ENCODE measurements around the gene MYH7B. TPM values are rescaled to one million over a fixed set of nuclear protein-coding genes. Genes with fewer than 3 reads are reported as not detected.
A peak's percentile ranks its signal among the peaks of the same experiment; 100 is the strongest.

Gene MYH7B
- total and polyA plus RNA-seq, 12 donors, result 22.1 to 962 (median 182) TPM

- no peaks in the 10 kb centered on the region for H3K9me3 ChIP-seq
- H3K4me1 ChIP-seq, result peaks cover 0 to 52% (median 0%) of the 10 kb centered on the region in 9 donors
- no peak for TF ChIP-seq CTCF (IDR thresholded peaks at IDR 0.05)
- intact Hi-C loops (cut with DNase I), result no loop called here
- DNase-seq (no peak), ATAC-seq (no peak)
- H3K4me3 ChIP-seq, result no peak overlapping the region
- H3K36me3 ChIP-seq, result peaks cover under 1 to 99% (median 80%) of the 10 kb centered on the region in 9 donors
- H3K27ac ChIP-seq, result peak overlapping the region in 3 of 10 donors; percentile 9 to 51 (median 40)
- WGBS, 2 donors, result 77 to 83% methylated on average over 14 of the region's 14 CpGs
- no peaks in the 10 kb centered on the region for H3K27me3 ChIP-seq
Observed at GRCh38 chr20:34995192-34995591, 39.5 kb downstream of the MYH7B start.

- Histone ChIP-seq H3K27ac (peak overlapping the region in 2 of 10 donors; percentile 21 to 40), H3K4me3 (no peak overlapping the region), H3K4me1 (peaks cover 0 to 49% (median 0%) of the 10 kb centered on the region in 9 donors), H3K27me3 (no peaks in the 10 kb centered on the region), H3K36me3 (peaks cover 5 to 99% (median 80%) of the 10 kb centered on the region in 9 donors), H3K9me3 (no peaks in the 10 kb centered on the region)
- intact Hi-C loops (cut with DNase I), result no loop called here
- 72 to 82% methylated on average over 7 of the region's 7 CpGs for WGBS, 2 donors
- no peak for DNase-seq
- no peak for TF ChIP-seq CTCF (IDR thresholded peaks at IDR 0.05)
- ATAC-seq, result peak in 1 of 8 donors; percentile 4
Observed at GRCh38 chr20:34995696-34996095, 40.0 kb downstream of the MYH7B start.

GRCh38 chr20:34996243-34997028 lies 40.8 kb downstream of the MYH7B start:
- no peak for TF ChIP-seq CTCF (IDR thresholded peaks at IDR 0.05)
- H3K4me1 ChIP-seq, result peaks cover 0 to 45% (median 0%) of the 10 kb centered on the region in 9 donors
- intact Hi-C loops (cut with DNase I), result no loop called here
- H3K36me3 ChIP-seq, result peaks cover 13 to 99% (median 83%) of the 10 kb centered on the region in 9 donors
- H3K9me3 ChIP-seq, result no peaks in the 10 kb centered on the region
- whole genome bisulfite sequencing, 2 donors, result 85 to 91% methylated on average over 26 of the region's 26 CpGs
- DNase-seq (no peak), ATAC-seq (no peak)
- H3K27ac ChIP-seq, result peak overlapping the region in 2 of 10 donors; percentile 15 to 30
- H3K27me3 ChIP-seq, result no peaks in the 10 kb centered on the region
- H3K4me3 ChIP-seq, result no peak overlapping the region

- DNase-seq (peak in 1 of 2 donors; percentile 55), ATAC-seq (peak in 2 of 8 donors; percentile 2 to 21)
- peak overlapping the region in 1 of 10 donors; percentile 15 for H3K27ac ChIP-seq
- 23 to 48% methylated on average over 35 to 39 of the region's 39 CpGs for WGBS, 2 donors
- H3K36me3 ChIP-seq, result peaks cover 14 to 100% (median 90%) of the 10 kb centered on the region in 9 donors
- H3K4me3 ChIP-seq, result no peak overlapping the region
- peaks cover 0 to 39% (median 0%) of the 10 kb centered on the region in 9 donors for H3K4me1 ChIP-seq
- no peaks in the 10 kb centered on the region for H3K27me3 ChIP-seq
- H3K9me3 ChIP-seq, result no peaks in the 10 kb centered on the region
- no peak for TF ChIP-seq CTCF (IDR thresholded peaks at IDR 0.05)
- intact Hi-C loops (cut with DNase I), result no loop called here
Observed at GRCh38 chr20:34997131-34997561, 41.5 kb downstream of the MYH7B start.
